HCT116 (cell line): ENCODE measurements around the gene IGSF6. TPM values are rescaled to one million over a fixed set of nuclear protein-coding genes. Genes with fewer than 3 reads are reported as not detected.

ENCODE experiments used
- ATAC-seq: fragments of 200-7000 bp; cut with Tn5 transposase; 2 replicates; pipeline ENCODE4 v1.9.1; 2020; ENCODE audit warnings: mild to moderate bottlenecking, moderate library complexity
- BruUV-seq: library from RNA; stranded (reverse); fragments of 400-500 nt; replicated peaks from 2 replicates; lab custom pipeline; 2021; lab: Mats Ljungman, UMichigan
- CTCF ChIA-PET: fragments of 300-600 bp; sonication (Branson Sonifier 250); formaldehyde crosslinking; loops from one replicate; lab custom pipeline; 2021; ENCODE audit warnings: antibody characterized with exemption; lab: Charles Lee
- POLR2A ChIA-PET: fragments of 300-600, 350-600 bp; sonication (Branson Sonifier 250); formaldehyde crosslinking; loops from one replicate; lab custom pipeline; 2021; ENCODE audit warnings: antibody characterized with exemption; lab: Charles Lee
- RAD21 ChIA-PET, 2 experiments: fragments of 300-600 bp; sonication (Branson Sonifier 250); formaldehyde crosslinking; loops; one replicate each; lab custom pipeline; 2023; ENCODE audit warnings: low total read pairs in 2 of 2; ENCODE audit not compliant: uncharacterized antibody in 2 of 2, unreplicated experiment in 2 of 2, low non-redundant PET in 1 of 2; lab: Charles Lee
- DNase-seq: peaks from one replicate; pipeline ENCODE4 v3.0.0-alpha.2; 2010; ENCODE audit warnings: low read depth, low spot score
- H2AFZ ChIP-seq: fragments of 200-600 bp; shearing (Covaris generic), sonication (generic); 2 replicates; pipeline ENCODE4 v1.6.1; 2017; ENCODE audit warnings: low read depth, mixed run types, mixed read lengths, antibody characterized with exemption, low read length; ENCODE audit not compliant: poor library complexity, severe bottlenecking
- H3K27ac ChIP-seq: 2 replicates; pipeline ENCODE4 v1.5.1; 2012; ENCODE audit warnings: low read depth, low read length
- H3K27me3 ChIP-seq: fragments of 200-600 bp; sonication (generic); 2 replicates; pipeline ENCODE4 v1.6.1; 2016; ENCODE audit warnings: mixed run types, low read length, mixed read lengths; ENCODE audit not compliant: insufficient read depth
- H3K36me3 ChIP-seq, 2 experiments: fragments of 200-500 bp in 1 of 2; fragments of 200-600 bp in 1 of 2; sonication (Bioruptor generic) in 1 of 2; sonication (generic) in 1 of 2; 2 replicates each; pipeline versions ENCODE4 v1.5.1 to v1.6.1; 2014 to 2016; ENCODE audit warnings: low read length in 2 of 2, inconsistent platforms in 1 of 2, mixed read lengths in 1 of 2, mixed run types in 1 of 2; ENCODE audit not compliant: insufficient read depth in 2 of 2, control insufficient read depth in 1 of 2
- H3K4me1 ChIP-seq, 2 experiments: fragments of 200-600 bp in 1 of 2; sonication (generic) in 1 of 2; 2 replicates each; pipeline versions ENCODE4 v1.5.1 to v1.6.1; 2012 to 2017; ENCODE audit warnings: low read length in 2 of 2, inconsistent platforms in 1 of 2, mild to moderate bottlenecking in 1 of 2, mixed read lengths in 1 of 2, mixed run types in 1 of 2, moderate library complexity in 1 of 2; ENCODE audit not compliant: insufficient read depth in 2 of 2, control insufficient read depth in 1 of 2
- H3K4me2 ChIP-seq: fragments of 200-600 bp; sonication (generic); 2 replicates; pipeline ENCODE4 v1.6.1; 2017; ENCODE audit warnings: mixed run types, low read length, mixed read lengths
- H3K4me3 ChIP-seq, 2 experiments: fragments of 200-600 bp in 1 of 2; sonication (generic) in 1 of 2; replicated peaks in 1 of 2; 2 replicates each; pipeline ENCODE4 v1.5.1; 2011 to 2016; ENCODE audit warnings: low read length in 2 of 2, control low read depth in 1 of 2, low read depth in 1 of 2, mild to moderate bottlenecking in 1 of 2, mixed read lengths in 1 of 2, mixed run types in 1 of 2
- H3K79me2 ChIP-seq: fragments of 200-600 bp; sonication (generic); 2 replicates; pipeline ENCODE4 v1.6.1; 2017; ENCODE audit warnings: mild to moderate bottlenecking, mixed run types, low read length, moderate library complexity, mixed read lengths; ENCODE audit not compliant: insufficient read depth
- H3K9ac ChIP-seq: fragments of 200-600 bp; sonication (generic); 2 replicates; pipeline ENCODE4 v1.6.1; 2016; ENCODE audit warnings: low read length, mixed read lengths
- H3K9me2 ChIP-seq: fragments of 200-600 bp; sonication (generic), shearing (Covaris generic); 2 replicates; pipeline ENCODE4 v1.6.1; 2017; ENCODE audit warnings: mixed run types, mild to moderate bottlenecking, moderate library complexity; ENCODE audit not compliant: insufficient read depth
- H3K9me3 ChIP-seq, 2 experiments: fragments of 200-500 bp in 1 of 2; fragments of 200-600 bp in 1 of 2; sonication (Bioruptor generic) in 1 of 2; sonication (generic) in 1 of 2; 2 replicates each; pipeline ENCODE4 v1.6.1; 2014 to 2017; ENCODE audit warnings: low read length in 2 of 2, mixed read lengths in 2 of 2, inconsistent platforms in 1 of 2, low read depth in 1 of 2, mild to moderate bottlenecking in 1 of 2, mixed run types in 1 of 2, moderate library complexity in 1 of 2; ENCODE audit not compliant: control insufficient read depth in 1 of 2, insufficient read depth in 1 of 2
- H4K20me1 ChIP-seq: fragments of 200-600 bp; sonication (generic), shearing (Covaris generic); 2 replicates; pipeline ENCODE4 v1.6.1; 2017; ENCODE audit warnings: mixed run types, mild to moderate bottlenecking, moderate library complexity; ENCODE audit not compliant: insufficient read depth
- CEBPB ChIP-seq: IDR thresholded peaks from 2 replicates; pipeline ENCODE4 v1.6.1; 2012; ENCODE audit warnings: low read depth
- EGR1 ChIP-seq: IDR thresholded peaks from 2 replicates; pipeline ENCODE4 v1.6.1; 2012; ENCODE audit warnings: low read depth
- ELF1 ChIP-seq: IDR thresholded peaks from 2 replicates; pipeline ENCODE4 v1.6.1; 2012; ENCODE audit warnings: low read depth, borderline replicate concordance
- EZH2 ChIP-seq: fragments of 200-600 bp; sonication (generic); IDR thresholded peaks from 2 replicates; pipeline ENCODE4 v1.6.1; 2017; ENCODE audit warnings: antibody characterized with exemption, mixed run types
- EZH2phosphoT487 ChIP-seq: fragments of 200-600 bp; IDR thresholded peaks from 2 replicates; pipeline ENCODE4 v1.6.1; 2018; ENCODE audit warnings: antibody characterized with exemption, borderline replicate concordance
- JUND ChIP-seq: IDR thresholded peaks from 2 replicates; pipeline ENCODE4 v1.6.1; 2012
- MAX ChIP-seq: IDR thresholded peaks from 2 replicates; pipeline ENCODE4 v1.6.1; 2012
- POLR2A ChIP-seq: IDR thresholded peaks from 2 replicates; pipeline ENCODE4 v1.7.0; 2011; ENCODE audit warnings: borderline replicate concordance; ENCODE audit not compliant: insufficient read depth, insufficient read length; ENCODE audit errors: extremely low read depth
- RAD21 ChIP-seq: IDR thresholded peaks from 2 replicates; pipeline ENCODE4 v1.6.1; 2012; ENCODE audit warnings: low read depth, mild to moderate bottlenecking
- SIN3A ChIP-seq: IDR thresholded peaks from 2 replicates; pipeline ENCODE4 v1.6.1; 2012; ENCODE audit warnings: low read depth
- SRF ChIP-seq: IDR thresholded peaks from 2 replicates; pipeline ENCODE4 v1.6.1; 2012; ENCODE audit warnings: low read depth
- ZFX ChIP-seq: fragments of 450-650 bp; IDR thresholded peaks from 2 replicates; pipeline ENCODE4 v1.6.1; 2017
- intact Hi-C: fragments of 100-400 bp; cut with micrococcal nuclease; formaldehyde crosslinking; loops from 2 replicates; pipeline ENCODE4 v1.10.0; 2022
- total RNA-seq: library from RNA; stranded (reverse); gene quantifications from one replicate; pipeline ENCODE4 v1.2.1, GENCODE V29; 2021; ENCODE audit not compliant: unreplicated experiment
- TF ChIP-seq, protein P1 (sequence below), 3 experiments: fragments of 200-600 bp in 1 of 3; sonication (generic) in 1 of 3; IDR thresholded peaks in 2 of 3; conservative IDR thresholded peaks in 1 of 3; 2 replicates each; pipeline ENCODE4 v1.5.1; 2012 to 2017; ENCODE audit warnings: low read depth in 2 of 3, low read length in 2 of 3, antibody characterized with exemption in 1 of 3, borderline replicate concordance in 1 of 3, control low read depth in 1 of 3, mild to moderate bottlenecking in 1 of 3, mixed read lengths in 1 of 3, mixed run types in 1 of 3, moderate library complexity in 1 of 3; ENCODE audit not compliant: insufficient read depth in 1 of 3
- TF ChIP-seq, protein P2 (sequence below): IDR thresholded peaks from 2 replicates; pipeline ENCODE4 v1.6.1; 2012; ENCODE audit warnings: low read depth
- TF ChIP-seq, protein P3 (sequence below): IDR thresholded peaks from 2 replicates; pipeline ENCODE4 v1.6.1; 2011; ENCODE audit warnings: mild to moderate bottlenecking, low read length, moderate library complexity; ENCODE audit not compliant: insufficient replicate concordance; ENCODE audit errors: extremely low read depth

Gene IGSF6
- total RNA-seq, 1 experiment from 2014 or later, result not detected

DNA sequence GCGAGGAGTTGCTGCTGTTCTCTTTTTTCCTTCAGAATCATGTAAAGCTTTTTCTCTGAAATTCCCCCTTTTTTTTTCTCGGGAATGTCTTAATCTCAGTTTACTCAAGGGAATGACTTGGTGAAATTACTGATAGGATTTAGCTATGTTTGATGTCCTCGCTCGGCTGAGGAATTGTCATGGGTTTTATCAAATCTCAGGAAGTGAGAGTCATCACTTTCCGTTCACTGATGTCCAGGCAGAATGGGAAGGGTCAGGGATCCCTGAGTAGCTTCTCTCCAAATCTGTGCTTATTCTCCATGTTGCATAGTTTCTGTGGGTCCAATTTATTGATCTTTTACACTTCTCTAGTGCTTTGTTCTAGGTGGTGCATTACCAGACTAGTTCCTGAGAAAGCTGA, 6.3 kb downstream of the IGSF6 start:
- TF ChIP-seq EGR1 (no peak), ELF1 (no peak), ZFX (no peak), SRF (no peak), MAX (no peak), POLR2A (no peak), EZH2phosphoT487 (no peak), EZH2 (no peak), JUND (no peak), SIN3A (no peak), CEBPB (no peak), RAD21 (no peak)
- TF ChIP-seq, protein P1, sequence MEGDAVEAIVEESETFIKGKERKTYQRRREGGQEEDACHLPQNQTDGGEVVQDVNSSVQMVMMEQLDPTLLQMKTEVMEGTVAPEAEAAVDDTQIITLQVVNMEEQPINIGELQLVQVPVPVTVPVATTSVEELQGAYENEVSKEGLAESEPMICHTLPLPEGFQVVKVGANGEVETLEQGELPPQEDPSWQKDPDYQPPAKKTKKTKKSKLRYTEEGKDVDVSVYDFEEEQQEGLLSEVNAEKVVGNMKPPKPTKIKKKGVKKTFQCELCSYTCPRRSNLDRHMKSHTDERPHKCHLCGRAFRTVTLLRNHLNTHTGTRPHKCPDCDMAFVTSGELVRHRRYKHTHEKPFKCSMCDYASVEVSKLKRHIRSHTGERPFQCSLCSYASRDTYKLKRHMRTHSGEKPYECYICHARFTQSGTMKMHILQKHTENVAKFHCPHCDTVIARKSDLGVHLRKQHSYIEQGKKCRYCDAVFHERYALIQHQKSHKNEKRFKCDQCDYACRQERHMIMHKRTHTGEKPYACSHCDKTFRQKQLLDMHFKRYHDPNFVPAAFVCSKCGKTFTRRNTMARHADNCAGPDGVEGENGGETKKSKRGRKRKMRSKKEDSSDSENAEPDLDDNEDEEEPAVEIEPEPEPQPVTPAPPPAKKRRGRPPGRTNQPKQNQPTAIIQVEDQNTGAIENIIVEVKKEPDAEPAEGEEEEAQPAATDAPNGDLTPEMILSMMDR (IDR thresholded peaks at IDR 0.05 in 2 of 3, conservative IDR thresholded peaks at IDR 0.05 in 1 of 3; ENCODE audit: borderline replicate concordance in 1 of 3, insufficient read depth in 1 of 3, low read depth in 2 of 3, low read length in 2 of 3), result no peak
- TF ChIP-seq, protein P2, sequence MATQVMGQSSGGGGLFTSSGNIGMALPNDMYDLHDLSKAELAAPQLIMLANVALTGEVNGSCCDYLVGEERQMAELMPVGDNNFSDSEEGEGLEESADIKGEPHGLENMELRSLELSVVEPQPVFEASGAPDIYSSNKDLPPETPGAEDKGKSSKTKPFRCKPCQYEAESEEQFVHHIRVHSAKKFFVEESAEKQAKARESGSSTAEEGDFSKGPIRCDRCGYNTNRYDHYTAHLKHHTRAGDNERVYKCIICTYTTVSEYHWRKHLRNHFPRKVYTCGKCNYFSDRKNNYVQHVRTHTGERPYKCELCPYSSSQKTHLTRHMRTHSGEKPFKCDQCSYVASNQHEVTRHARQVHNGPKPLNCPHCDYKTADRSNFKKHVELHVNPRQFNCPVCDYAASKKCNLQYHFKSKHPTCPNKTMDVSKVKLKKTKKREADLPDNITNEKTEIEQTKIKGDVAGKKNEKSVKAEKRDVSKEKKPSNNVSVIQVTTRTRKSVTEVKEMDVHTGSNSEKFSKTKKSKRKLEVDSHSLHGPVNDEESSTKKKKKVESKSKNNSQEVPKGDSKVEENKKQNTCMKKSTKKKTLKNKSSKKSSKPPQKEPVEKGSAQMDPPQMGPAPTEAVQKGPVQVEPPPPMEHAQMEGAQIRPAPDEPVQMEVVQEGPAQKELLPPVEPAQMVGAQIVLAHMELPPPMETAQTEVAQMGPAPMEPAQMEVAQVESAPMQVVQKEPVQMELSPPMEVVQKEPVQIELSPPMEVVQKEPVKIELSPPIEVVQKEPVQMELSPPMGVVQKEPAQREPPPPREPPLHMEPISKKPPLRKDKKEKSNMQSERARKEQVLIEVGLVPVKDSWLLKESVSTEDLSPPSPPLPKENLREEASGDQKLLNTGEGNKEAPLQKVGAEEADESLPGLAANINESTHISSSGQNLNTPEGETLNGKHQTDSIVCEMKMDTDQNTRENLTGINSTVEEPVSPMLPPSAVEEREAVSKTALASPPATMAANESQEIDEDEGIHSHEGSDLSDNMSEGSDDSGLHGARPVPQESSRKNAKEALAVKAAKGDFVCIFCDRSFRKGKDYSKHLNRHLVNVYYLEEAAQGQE, result no peak
- TF ChIP-seq, protein P3, sequence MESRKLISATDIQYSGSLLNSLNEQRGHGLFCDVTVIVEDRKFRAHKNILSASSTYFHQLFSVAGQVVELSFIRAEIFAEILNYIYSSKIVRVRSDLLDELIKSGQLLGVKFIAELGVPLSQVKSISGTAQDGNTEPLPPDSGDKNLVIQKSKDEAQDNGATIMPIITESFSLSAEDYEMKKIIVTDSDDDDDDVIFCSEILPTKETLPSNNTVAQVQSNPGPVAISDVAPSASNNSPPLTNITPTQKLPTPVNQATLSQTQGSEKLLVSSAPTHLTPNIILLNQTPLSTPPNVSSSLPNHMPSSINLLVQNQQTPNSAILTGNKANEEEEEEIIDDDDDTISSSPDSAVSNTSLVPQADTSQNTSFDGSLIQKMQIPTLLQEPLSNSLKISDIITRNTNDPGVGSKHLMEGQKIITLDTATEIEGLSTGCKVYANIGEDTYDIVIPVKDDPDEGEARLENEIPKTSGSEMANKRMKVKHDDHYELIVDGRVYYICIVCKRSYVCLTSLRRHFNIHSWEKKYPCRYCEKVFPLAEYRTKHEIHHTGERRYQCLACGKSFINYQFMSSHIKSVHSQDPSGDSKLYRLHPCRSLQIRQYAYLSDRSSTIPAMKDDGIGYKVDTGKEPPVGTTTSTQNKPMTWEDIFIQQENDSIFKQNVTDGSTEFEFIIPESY, result no peak
- ATAC-seq (no peak), DNase-seq (no peak)
- no peaks in the 10 kb centered on the region for H3K79me2 ChIP-seq
- no peak overlapping the region for H3K9ac ChIP-seq
- no peaks in the 10 kb centered on the region for H3K27me3 ChIP-seq
- ChIA-PET POLR2A (no interaction called here), CTCF (interaction anchor here (1.6 kb wide), 1 partner anchor 11 kb away, joined by 7 read pairs; no protein-coding TSS in a partner anchor), RAD21 (no interaction called here)
- H3K27ac ChIP-seq, result no peak overlapping the region
- no TSS peak for BruUV-seq
- no peak overlapping the region for H3K4me2 ChIP-seq
- H3K4me1 ChIP-seq, result no peaks in the 10 kb centered on the region
- H2AFZ ChIP-seq, result no peak overlapping the region
- intact Hi-C loops, result no loop called here
- H3K9me3 ChIP-seq, result no peaks in the 10 kb centered on the region
- no peaks in the 10 kb centered on the region for H4K20me1 ChIP-seq
- no peaks in the 10 kb centered on the region for H3K9me2 ChIP-seq
- no peak overlapping the region for H3K4me3 ChIP-seq
- H3K36me3 ChIP-seq, result no peaks in the 10 kb centered on the region
